AG09309 (cell line): Measurements from ENCODE around the gene TNIK.

Source experiments
- DNase-seq: peaks from one replicate; pipeline ENCODE4 v3.0.0-alpha.2; 2010; ENCODE audit warnings: low read depth
- H3K4me3 ChIP-seq: 2 replicates; pipeline ENCODE4 v1.5.1; 2011; ENCODE audit warnings: mild to moderate bottlenecking, low read depth, low read length, moderate library complexity; ENCODE audit not compliant: control insufficient read depth
- CTCF ChIP-seq: IDR thresholded peaks from 2 replicates; pipeline ENCODE4 v1.5.1; 2011; ENCODE audit warnings: mild to moderate bottlenecking, low read depth, low read length, inconsistent platforms; ENCODE audit not compliant: insufficient read depth, control insufficient read depth; ENCODE audit errors: missing control alignments

Gene TNIK

DNA sequence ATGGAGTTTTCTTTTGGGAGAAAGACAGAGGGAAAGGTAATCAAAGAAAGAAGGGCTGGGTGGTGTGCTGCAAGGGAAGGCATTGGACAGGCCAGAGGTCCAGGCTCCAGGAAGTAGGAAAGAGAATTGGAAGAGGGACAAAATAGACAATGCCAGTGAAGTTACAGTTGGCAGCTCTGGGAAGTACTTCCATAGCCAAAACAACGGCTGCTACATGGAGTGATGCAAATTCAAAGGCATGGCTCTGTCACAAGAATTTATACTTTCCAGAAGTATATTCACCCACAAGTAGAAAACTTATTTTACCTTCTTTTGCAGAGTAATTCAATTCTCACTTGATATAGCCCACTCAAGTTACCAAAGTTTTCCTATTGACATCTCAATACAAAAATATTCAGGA lies 191.5 kb downstream of the TNIK start:
- no peak for TF ChIP-seq CTCF
- H3K4me3 ChIP-seq = no peak overlapping the region
- no peak for DNase-seq

GRCh38 chr3:171267104-171267503 lies 193.1 kb downstream of the TNIK start:
- DNase-seq = no peak
- TF ChIP-seq CTCF = no peak

GRCh38 chr3:171266740-171267073 lies 193.5 kb downstream of the TNIK start:
- DNase-seq = no peak
- TF ChIP-seq CTCF = no peak
- no peak overlapping the region for H3K4me3 ChIP-seq

More at GRCh38 chr3:171267104-171267503, 193.1 kb downstream of the TNIK start:
- H3K4me3 ChIP-seq = no peak overlapping the region

GRCh38 chr3:171266034-171266739 lies 194.0 kb downstream of the TNIK start:
- no peak overlapping the region for H3K4me3 ChIP-seq
- DNase-seq = no peak
- TF ChIP-seq CTCF = no peak

DNA sequence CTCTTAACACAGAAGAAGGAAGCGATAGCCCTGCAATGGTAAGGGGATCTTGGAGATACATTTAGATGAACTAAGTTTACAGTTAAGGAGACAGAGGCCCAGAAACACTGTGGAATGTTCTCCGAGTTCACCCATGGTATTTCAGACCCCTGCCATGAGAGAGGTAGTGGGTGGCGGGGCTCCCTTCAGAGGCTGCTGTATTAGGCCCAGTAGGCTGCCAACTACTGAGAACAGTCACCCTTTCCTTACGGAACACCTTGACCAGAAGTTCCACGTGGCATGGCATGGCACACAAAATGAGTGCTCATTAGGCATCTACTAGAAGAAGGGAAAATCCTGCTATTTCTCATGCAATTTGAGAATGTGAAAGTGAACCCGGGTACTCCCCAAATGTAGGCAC lies 195.4 kb downstream of the TNIK start:
- no peak for TF ChIP-seq CTCF
- DNase-seq = no peak
- no peak overlapping the region for H3K4me3 ChIP-seq

DNA sequence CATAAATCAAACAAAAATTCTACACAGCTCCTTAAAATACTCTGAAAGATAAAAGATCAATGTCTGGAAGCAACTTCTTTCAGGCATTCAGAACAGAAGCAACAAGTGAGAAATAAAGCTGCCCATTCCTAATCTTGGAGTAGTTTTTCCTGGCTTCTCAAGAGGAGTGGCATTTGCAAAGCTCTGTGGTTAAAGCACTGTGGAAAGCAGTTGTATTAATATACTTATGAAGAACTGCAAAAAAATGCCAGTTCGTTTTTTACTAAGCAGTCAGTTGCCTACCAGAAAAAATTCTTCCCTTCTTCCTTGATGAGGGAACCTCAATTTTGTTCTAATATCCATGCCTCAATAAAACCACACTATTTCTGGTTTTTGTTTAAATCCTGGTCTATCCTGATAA lies 197.8 kb downstream of the TNIK start:
- no peak overlapping the region for H3K4me3 ChIP-seq
- TF ChIP-seq CTCF = no peak
- no peak for DNase-seq

- no peak overlapping the region for H3K4me3 ChIP-seq
- TF ChIP-seq CTCF = no peak
- no peak for DNase-seq
These were observed 198.7 kb downstream of the TNIK start for GRCh38 chr3:171261487-171261886.
